HG03442 (cell line): ENCODE measurements around the gene TUT1.
A peak's percentile ranks its signal among the peaks of the same experiment; 100 is the strongest.
"Not testable (repeated sequence)": the region's sequence is repeated elsewhere in the genome, so short reads cannot be mapped to it uniquely, and the experiment has no call there.

Source experiments
- ATAC-seq: cut with Tn5 transposase; IDR thresholded peaks from one replicate; pipeline ENCODE4 v1.9.1; 2021; ENCODE audit warnings: mild to moderate bottlenecking, moderate library complexity; ENCODE audit not compliant: unreplicated experiment

Gene TUT1, protein sequence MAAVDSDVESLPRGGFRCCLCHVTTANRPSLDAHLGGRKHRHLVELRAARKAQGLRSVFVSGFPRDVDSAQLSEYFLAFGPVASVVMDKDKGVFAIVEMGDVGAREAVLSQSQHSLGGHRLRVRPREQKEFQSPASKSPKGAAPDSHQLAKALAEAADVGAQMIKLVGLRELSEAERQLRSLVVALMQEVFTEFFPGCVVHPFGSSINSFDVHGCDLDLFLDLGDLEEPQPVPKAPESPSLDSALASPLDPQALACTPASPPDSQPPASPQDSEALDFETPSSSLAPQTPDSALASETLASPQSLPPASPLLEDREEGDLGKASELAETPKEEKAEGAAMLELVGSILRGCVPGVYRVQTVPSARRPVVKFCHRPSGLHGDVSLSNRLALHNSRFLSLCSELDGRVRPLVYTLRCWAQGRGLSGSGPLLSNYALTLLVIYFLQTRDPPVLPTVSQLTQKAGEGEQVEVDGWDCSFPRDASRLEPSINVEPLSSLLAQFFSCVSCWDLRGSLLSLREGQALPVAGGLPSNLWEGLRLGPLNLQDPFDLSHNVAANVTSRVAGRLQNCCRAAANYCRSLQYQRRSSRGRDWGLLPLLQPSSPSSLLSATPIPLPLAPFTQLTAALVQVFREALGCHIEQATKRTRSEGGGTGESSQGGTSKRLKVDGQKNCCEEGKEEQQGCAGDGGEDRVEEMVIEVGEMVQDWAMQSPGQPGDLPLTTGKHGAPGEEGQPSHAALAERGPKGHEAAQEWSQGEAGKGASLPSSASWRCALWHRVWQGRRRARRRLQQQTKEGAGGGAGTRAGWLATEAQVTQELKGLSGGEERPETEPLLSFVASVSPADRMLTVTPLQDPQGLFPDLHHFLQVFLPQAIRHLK

DNA sequence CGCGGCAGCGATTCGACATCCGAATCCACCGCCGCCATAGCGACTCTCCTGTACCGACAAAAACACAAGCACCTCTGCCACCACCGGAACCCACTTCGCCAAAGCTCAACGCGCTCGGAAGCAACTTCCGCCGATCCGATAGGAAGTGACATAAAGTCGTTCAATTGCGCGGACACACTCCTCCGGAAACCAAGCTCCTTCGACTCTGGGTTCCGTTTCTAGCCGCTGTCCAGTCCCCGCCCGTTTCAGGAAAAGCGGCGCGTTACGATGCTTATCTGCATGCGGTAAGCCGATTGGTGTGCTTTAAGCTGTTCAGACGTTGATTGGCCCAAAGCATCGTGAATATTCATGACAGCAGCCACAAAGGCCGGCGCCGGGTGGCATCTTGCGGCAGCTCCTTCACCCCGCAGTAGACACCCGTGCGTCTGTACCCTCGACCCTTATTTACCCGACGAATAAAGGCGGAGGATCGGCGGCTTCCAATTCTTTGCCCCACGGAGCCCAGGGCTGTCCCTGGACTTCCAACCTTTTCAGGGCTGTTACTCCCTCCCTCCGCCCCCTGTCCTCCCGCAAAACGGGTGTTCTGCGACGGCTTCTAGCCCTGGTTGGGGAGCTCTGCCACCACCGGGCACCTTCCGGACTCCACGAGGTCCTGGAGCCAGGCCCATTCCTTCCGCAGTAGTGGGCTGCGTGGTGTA lies at the start of gene TUT1:
TSS of gene TUT1 (minus strand) at position 76 of the 698 bp plus-strand sequence. CDS start at position 38, 38 bp downstream.
- ATAC-seq: peak; percentile 75

GRCh38 chr11:62632492-62632891 lies 41.2 kb upstream of the TUT1 start:
- no peak for ATAC-seq

DNA sequence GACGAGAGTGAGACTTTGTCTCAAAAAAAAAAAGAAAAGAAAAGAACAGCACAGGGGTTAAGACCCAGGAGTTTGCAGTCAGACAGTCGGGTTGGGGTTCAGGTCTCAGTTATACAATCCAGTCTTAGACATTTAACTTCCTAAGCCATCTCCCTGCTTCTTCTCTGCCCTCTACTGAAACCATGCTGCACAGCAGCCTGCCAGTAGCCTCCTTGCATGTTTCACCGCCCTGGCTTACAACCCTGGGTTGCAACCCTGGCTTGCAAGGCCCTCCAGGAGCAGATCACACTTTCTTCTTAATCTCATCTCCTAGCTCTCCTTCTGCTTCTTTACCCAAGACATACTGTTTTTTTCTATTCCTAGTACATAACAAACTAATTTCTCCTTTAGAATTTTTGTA lies 36.4 kb upstream of the TUT1 start:
- ATAC-seq: no peak

DNA sequence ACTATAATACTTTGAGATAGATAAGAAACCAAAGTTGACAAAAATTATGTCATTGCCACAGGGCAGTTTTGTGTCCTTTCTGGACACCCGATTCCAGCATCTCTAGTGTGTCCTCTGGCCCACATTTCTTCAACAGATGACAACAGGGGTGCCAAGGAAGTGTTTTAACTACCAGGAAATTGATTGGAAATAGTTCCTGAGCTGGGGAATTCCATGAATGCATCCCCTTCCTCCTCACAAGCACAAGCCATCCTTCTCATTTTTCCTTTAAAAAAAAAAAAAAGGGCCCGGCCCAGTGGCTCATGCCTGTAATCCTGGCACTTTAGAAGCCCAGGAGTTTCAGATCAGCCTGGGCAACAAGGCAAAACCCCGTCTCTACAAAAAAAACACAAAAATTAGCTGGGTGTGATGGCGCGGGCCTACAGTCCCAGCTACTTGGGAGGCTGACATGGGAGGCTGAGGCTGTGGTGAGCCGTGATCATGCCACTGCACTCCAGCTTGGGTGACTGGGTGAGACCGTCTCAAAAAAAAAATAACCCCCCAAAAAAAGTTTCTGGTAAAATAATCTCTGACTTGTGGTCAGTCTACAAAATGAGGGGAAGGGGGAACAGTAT lies 31.3 kb upstream of the TUT1 start:
- no peak for ATAC-seq

GRCh38 chr11:62621567-62622470 lies 30.5 kb upstream of the TUT1 start, which contains the start of gene B3GAT3:
Gene B3GAT3, minus strand, starts transcription at chr11:62621986. Its CDS starts 39 bp downstream, at chr11:62621947.
- ATAC-seq: peak; percentile 91

- no peak for ATAC-seq
These were observed 29.8 kb upstream of the TUT1 start for GRCh38 chr11:62621027-62621566.

- ATAC-seq: not testable (repeated sequence)
These were observed 25.6 kb upstream of the TUT1 start for GRCh38 chr11:62616957-62617356.

- no peak for ATAC-seq
These were observed 24.2 kb upstream of the TUT1 start for GRCh38 chr11:62615521-62615920.

- no peak for ATAC-seq
These were observed 23.0 kb upstream of the TUT1 start for GRCh38 chr11:62614275-62614674.

GRCh38 chr11:62613291-62613778 lies 22.0 kb upstream of the TUT1 start:
- no peak for ATAC-seq

- peak; percentile 65 for ATAC-seq
These were observed 21.3 kb upstream of the TUT1 start, which contains the start of the genes EML3 and ROM1 for GRCh38 chr11:62612366-62613290. Gene EML3, minus strand, starts transcription at chr11:62612775. Its CDS starts 318 bp downstream, at chr11:62612457. Gene ROM1, plus strand, starts transcription at chr11:62613257. Its CDS starts 25 bp downstream, at chr11:62613282.

- ATAC-seq: no peak
These were observed 20.5 kb upstream of the TUT1 start for GRCh38 chr11:62611705-62612365.

DNA sequence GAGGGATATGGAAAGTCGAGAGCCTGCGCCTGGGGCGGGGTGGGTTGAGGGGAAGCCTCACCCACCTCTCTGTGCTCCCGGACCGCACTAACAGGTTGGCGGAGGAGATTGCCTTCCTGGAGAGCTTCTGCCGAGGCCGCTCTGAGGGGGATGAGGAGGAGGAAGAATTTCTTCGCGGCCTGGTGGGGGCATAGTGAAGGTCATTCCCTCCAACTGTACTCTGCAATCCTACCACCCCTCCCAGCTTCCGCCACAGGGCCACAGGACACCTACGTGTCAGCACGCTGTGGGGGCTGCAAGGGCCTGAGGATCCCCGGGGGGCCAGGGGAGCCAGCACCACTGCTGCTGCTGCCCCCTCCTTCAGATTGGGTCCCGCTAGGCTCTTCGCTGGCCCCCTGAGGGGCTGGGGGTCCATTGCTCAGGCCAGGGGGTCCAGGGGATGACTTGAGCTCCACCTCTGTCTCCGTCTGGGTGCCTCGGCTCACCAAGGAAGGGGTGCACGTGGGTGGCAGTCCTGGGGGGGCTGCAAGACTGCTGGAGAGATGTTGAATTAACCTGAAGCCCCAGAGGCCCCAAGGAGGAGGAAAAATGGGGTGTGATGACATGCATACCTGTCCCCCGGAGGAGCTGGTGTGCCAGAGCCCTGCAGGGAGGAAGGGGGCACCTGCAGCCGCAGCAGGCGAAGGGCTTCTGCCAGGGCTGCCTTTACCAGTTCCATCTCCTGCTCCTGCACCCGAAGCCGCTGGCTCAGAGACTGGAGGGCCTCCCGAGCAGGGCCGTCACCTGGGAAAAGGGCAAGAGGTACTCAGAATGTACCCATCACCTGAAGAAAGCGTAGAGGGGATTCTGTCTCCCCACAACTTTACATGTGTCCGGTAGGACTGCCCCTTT lies 19.7 kb upstream of the TUT1 start:
- ATAC-seq: no peak

DNA sequence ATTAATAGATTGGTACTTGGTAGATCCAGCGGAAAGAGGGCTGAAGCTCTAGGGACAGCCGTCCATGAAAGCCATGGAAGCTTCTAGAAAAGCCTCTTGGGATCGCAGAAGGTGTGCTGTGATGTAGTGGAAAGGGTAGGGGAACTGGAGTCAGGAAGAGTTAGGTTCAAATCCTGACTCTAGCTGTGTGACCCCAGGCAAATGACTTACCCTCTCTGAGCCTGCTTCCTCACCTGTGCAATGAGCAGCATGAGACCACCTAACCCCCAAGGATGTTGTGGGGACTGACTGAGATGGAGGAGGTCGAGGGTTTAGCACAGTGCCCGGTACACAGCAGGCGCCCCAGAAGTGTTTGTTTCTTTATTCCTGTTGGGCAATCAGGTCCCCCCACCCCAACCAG lies 19.1 kb upstream of the TUT1 start:
- no peak for ATAC-seq

- ATAC-seq: no peak
These were observed 17.5 kb upstream of the TUT1 start for GRCh38 chr11:62608776-62609175.

DNA sequence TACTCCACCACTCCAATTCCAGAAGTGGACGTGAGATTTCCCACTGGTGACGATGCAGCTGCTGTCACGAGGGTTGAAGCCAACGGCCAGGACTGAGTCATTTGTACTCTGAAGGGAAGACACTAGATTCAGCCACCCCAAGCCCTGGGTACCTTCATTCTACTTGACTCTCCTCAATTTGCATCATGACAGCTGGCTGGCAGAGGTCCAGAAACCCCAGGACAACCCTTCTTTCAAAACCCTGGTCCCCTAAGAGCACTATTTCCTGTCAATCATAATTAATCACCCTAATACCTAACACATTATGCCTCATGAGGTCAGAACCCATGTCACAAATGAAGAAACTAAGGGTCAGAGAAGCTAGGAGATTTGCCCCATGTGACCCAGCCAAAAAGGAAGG lies 16.4 kb upstream of the TUT1 start:
- ATAC-seq: no peak
